Lung (tissue), 12 donors: ENCODE data around the gene HIPK2. TPM values are rescaled to one million over a fixed set of nuclear protein-coding genes. Genes with fewer than 3 reads are reported as not detected.
A peak's percentile ranks its signal among the peaks of the same experiment; 100 is the strongest.

Source experiments
- ATAC-seq: fragments of 200-7000 bp; cut with Tn5 transposase; one replicate; pipeline ENCODE4 v1.9.1; 2020; ENCODE audit warnings: moderate number of reproducible peaks; ENCODE audit not compliant: insufficient read depth, low FRiP score
- DNase-seq, 3 donors: peaks; one replicate each; pipeline ENCODE4 v3.0.0-alpha.2; 2013 to 2017
- H3K27ac ChIP-seq, 2 donors: one replicate each; pipeline ENCODE4 v1.5.1; 2013; ENCODE audit warnings: mild to moderate bottlenecking in 2 of 2, moderate library complexity in 2 of 2, control low read depth in 1 of 2, inconsistent platforms in 1 of 2, low read depth in 1 of 2, low read length in 1 of 2
- H3K27me3 ChIP-seq, 3 donors: one replicate each; pipeline ENCODE4 v1.5.1; 2013; ENCODE audit warnings: low read length in 2 of 3; ENCODE audit not compliant: control insufficient read depth in 3 of 3, insufficient read depth in 3 of 3
- H3K36me3 ChIP-seq, 4 donors: one replicate each; pipeline ENCODE4 v1.5.1; 2013; ENCODE audit warnings: low read length in 4 of 4, mild to moderate bottlenecking in 1 of 4, moderate library complexity in 1 of 4; ENCODE audit not compliant: control insufficient read depth in 4 of 4, insufficient read depth in 4 of 4
- H3K4me1 ChIP-seq, 5 donors: one replicate each; pipeline ENCODE4 v1.5.1; 2013; ENCODE audit warnings: low read length in 5 of 5, mild to moderate bottlenecking in 2 of 5, moderate library complexity in 1 of 5; ENCODE audit not compliant: control insufficient read depth in 5 of 5, insufficient read depth in 5 of 5
- H3K4me3 ChIP-seq: one replicate; pipeline ENCODE4 v1.5.1; 2013; ENCODE audit warnings: mild to moderate bottlenecking, control low read depth, moderate library complexity
- H3K9ac ChIP-seq, 2 donors: one replicate each; pipeline ENCODE4 v1.5.1; 2013; ENCODE audit warnings: low read length in 2 of 2, control low read depth in 1 of 2; ENCODE audit not compliant: insufficient read depth in 1 of 2
- H3K9me3 ChIP-seq, 4 donors: one replicate each; pipeline ENCODE4 v1.5.1; 2013; ENCODE audit warnings: low read length in 3 of 4, mild to moderate bottlenecking in 1 of 4, moderate library complexity in 1 of 4; ENCODE audit not compliant: control insufficient read depth in 4 of 4, insufficient read depth in 3 of 4
- WGBS, 2 donors: extraction: QIAGEN DNeasy Blood & Tissue Kit; methylation state at CpG; one replicate each; pipeline ENCODE4 v1.1.7; 2013; 5-methylcytosine and 5-hydroxymethylcytosine counted together
- polyA plus RNA-seq, 2 donors: library from polyadenylated mRNA; stranded (reverse); fragments of 200-250 nt; gene quantifications; one replicate each; pipeline ENCODE4 v1.2.1, GENCODE V29; 2013
- total RNA-seq, 2 donors: library from RNA; depleted of rRNA in 1 of 2; stranded (reverse); fragments of >200 nt in 1 of 2; gene quantifications; one replicate each; pipeline ENCODE4 v1.2.1, GENCODE V29; 2014 to 2021
- TF ChIP-seq, protein P1 (sequence below): IDR thresholded peaks from 2 replicates; pipeline ENCODE4 v1.5.1; 2012; ENCODE audit warnings: mild to moderate bottlenecking; ENCODE audit errors: control extremely low read depth, extremely low read depth
- donor health status: control.
- donor health status: control.
- donor health status: Bipolar disorder and iron deficiency.
- donor health status: healthy.
- donor health status: DM: yes; HTN: yes; CAD: no.

Gene HIPK2
- total and polyA plus RNA-seq, 4 donors: 8.7 to 65.1 (median 18.3) TPM

DNA sequence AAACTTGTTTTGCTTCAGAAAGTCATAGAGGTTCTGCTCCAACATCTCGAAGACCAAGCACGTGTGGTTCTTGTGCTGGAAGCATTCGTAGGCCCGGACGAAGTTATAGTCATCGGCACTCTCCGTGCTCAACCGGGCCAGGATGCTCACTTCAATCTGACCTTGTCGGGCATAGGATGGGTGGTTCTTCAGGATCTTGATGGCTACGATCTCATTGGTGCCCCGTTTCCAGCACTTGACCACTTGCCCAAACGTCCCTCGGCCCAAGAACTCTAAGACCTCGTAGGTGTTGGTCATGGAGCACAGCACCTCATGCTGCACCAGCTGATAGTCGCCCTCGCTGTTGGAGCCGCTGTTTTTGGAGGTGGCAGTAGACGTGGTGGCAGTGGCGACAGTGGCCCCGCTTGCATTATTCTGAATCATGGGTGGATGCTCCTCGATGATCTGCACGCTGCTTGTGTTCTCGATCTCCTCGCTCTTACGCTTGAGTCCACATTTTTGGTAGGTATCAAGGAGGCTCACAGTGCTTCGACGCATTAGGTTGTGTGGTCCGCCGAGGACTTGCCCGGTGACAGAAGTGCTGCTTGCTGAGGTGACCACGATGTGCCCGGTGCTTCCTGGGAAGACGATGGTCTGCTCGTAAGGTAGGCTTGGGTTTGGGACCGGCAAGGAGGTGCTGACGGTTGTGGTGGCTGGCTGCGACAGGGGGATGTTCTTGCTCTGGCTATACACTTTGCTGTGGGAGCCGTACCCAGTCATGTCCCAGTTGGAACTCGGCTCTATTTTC is 61.4 kb downstream of the HIPK2 start:
- Histone ChIP-seq H3K9me3 (no peaks in the 10 kb centered on the region), H3K36me3 (peaks cover 11 to 29% (median 15%) of the 10 kb centered on the region in 4 donors), H3K9ac (no peak overlapping the region), H3K4me1 (peaks cover 0 to 24% (median 11%) of the 10 kb centered on the region in 5 donors), H3K4me3 (no peak overlapping the region), H3K27ac (no peak overlapping the region), H3K27me3 (no peaks in the 10 kb centered on the region)
- WGBS, 2 donors: 98% methylated on average over 39 of the region's 39 CpGs
- DNase-seq (no peak), ATAC-seq (no peak)
- TF ChIP-seq, protein P1, sequence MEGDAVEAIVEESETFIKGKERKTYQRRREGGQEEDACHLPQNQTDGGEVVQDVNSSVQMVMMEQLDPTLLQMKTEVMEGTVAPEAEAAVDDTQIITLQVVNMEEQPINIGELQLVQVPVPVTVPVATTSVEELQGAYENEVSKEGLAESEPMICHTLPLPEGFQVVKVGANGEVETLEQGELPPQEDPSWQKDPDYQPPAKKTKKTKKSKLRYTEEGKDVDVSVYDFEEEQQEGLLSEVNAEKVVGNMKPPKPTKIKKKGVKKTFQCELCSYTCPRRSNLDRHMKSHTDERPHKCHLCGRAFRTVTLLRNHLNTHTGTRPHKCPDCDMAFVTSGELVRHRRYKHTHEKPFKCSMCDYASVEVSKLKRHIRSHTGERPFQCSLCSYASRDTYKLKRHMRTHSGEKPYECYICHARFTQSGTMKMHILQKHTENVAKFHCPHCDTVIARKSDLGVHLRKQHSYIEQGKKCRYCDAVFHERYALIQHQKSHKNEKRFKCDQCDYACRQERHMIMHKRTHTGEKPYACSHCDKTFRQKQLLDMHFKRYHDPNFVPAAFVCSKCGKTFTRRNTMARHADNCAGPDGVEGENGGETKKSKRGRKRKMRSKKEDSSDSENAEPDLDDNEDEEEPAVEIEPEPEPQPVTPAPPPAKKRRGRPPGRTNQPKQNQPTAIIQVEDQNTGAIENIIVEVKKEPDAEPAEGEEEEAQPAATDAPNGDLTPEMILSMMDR: no peak

DNA sequence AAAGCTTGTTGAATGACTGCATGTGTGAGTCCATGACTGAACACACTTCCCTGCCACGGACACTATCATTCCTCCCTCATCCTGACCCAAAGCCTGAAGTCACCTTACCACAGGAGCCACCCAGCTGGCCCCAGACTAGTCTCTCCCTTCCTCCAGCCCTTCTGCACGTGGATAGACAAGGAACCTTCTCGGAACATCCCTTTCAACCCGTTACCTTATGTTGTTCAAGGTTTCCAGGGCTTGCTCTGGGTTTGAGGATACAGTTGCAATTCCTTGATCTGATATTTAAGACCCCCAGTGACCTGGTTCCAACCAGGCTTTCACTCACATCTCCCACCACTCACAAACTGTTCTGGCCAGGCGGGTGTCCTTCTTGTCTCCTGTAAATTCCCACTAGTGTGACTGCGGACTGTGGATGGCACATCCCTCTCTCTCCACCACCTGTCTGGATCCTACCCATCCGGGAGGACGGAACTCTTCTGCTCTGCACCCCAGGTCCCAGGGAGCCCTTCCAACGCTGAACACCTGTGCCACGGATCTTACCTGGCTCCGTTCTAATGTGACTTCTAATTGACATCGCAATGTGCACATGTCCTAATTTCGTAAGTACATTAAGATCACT is 62.5 kb downstream of the HIPK2 start:
- Histone ChIP-seq H3K4me1 (peaks cover 0 to 14% (median 3%) of the 10 kb centered on the region in 5 donors), H3K9me3 (no peaks in the 10 kb centered on the region), H3K9ac (no peak overlapping the region), H3K36me3 (peaks cover 11 to 29% (median 15%) of the 10 kb centered on the region in 4 donors), H3K27ac (peak overlapping the region; percentile 25 to 34), H3K4me3 (no peak overlapping the region), H3K27me3 (no peaks in the 10 kb centered on the region)
- DNase-seq: no peak
- 94 to 96% methylated on average over 13 of the region's 13 CpGs for WGBS, 2 donors
- TF ChIP-seq, protein P1: no peak
- no peak for ATAC-seq

DNA sequence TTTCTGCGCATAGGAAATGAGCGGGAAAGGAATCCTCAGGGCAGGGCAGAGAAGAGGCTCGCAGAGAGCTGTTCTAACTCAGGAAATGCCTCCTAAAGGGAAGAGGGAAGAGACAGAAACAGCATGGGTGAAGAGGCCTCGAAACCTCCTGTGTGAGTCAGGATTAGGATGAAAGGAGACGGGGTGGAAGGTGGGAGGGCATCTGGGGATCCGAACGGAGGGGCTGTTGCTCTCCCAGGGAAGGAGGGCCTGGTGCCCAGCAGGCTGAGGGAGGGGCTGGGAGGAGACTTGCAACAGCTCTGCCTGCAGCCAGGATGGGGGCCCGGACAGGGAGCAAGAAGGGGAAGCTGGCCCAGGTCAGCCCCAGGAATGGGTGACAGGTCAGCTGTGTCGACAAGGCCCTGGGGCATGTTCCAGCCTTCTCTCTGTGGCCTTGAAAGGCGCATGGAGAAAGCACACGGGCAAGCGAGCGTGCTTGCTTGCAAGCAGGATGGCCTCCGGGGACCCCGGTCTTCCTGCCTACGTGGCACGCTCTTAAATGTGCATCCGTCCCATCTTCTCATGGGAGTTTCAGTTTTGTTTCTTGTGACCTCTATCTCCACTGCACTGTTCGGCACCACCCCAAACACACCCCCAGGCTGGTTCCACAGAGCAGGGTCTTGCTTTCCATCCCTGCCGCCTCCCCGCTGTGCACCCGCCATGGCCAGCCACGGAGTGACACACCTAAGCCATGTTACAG is 63.5 kb downstream of the HIPK2 start:
- TF ChIP-seq, protein P1: no peak
- Histone ChIP-seq H3K27me3 (no peaks in the 10 kb centered on the region), H3K4me1 (peaks cover 0 to 14% (median 3%) of the 10 kb centered on the region in 5 donors), H3K27ac (peak overlapping the region; percentile 43 to 83), H3K4me3 (no peak overlapping the region), H3K9me3 (no peaks in the 10 kb centered on the region), H3K9ac (no peak overlapping the region), H3K36me3 (peaks cover 11 to 29% (median 15%) of the 10 kb centered on the region in 4 donors)
- ATAC-seq (no peak), DNase-seq (peak in 1 of 3 donors; percentile 68)
- WGBS, 2 donors: 61 to 65% methylated on average over 23 of the region's 23 CpGs
